Measurements from ENCODE around the gene TUT7. TPM values are rescaled to one million over a fixed set of nuclear protein-coding genes. Genes with fewer than 3 reads are reported as not detected.
"Not testable (repeated sequence)": the region's sequence is repeated elsewhere in the genome, so short reads cannot be mapped to it uniquely, and the experiment has no call there.

Gene TUT7, protein sequence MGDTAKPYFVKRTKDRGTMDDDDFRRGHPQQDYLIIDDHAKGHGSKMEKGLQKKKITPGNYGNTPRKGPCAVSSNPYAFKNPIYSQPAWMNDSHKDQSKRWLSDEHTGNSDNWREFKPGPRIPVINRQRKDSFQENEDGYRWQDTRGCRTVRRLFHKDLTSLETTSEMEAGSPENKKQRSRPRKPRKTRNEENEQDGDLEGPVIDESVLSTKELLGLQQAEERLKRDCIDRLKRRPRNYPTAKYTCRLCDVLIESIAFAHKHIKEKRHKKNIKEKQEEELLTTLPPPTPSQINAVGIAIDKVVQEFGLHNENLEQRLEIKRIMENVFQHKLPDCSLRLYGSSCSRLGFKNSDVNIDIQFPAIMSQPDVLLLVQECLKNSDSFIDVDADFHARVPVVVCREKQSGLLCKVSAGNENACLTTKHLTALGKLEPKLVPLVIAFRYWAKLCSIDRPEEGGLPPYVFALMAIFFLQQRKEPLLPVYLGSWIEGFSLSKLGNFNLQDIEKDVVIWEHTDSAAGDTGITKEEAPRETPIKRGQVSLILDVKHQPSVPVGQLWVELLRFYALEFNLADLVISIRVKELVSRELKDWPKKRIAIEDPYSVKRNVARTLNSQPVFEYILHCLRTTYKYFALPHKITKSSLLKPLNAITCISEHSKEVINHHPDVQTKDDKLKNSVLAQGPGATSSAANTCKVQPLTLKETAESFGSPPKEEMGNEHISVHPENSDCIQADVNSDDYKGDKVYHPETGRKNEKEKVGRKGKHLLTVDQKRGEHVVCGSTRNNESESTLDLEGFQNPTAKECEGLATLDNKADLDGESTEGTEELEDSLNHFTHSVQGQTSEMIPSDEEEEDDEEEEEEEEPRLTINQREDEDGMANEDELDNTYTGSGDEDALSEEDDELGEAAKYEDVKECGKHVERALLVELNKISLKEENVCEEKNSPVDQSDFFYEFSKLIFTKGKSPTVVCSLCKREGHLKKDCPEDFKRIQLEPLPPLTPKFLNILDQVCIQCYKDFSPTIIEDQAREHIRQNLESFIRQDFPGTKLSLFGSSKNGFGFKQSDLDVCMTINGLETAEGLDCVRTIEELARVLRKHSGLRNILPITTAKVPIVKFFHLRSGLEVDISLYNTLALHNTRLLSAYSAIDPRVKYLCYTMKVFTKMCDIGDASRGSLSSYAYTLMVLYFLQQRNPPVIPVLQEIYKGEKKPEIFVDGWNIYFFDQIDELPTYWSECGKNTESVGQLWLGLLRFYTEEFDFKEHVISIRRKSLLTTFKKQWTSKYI (N-terminal part only)
- total RNA-seq = 15.9 TPM
- long read RNA-seq, full-length matches to known transcripts = 2 of 4 reads
- long read RNA-seq, partial matches to known transcripts = 1 of 4 reads
- long read RNA-seq, other reads (novel, unspliced or antisense) = 1 of 4 reads

DNA sequence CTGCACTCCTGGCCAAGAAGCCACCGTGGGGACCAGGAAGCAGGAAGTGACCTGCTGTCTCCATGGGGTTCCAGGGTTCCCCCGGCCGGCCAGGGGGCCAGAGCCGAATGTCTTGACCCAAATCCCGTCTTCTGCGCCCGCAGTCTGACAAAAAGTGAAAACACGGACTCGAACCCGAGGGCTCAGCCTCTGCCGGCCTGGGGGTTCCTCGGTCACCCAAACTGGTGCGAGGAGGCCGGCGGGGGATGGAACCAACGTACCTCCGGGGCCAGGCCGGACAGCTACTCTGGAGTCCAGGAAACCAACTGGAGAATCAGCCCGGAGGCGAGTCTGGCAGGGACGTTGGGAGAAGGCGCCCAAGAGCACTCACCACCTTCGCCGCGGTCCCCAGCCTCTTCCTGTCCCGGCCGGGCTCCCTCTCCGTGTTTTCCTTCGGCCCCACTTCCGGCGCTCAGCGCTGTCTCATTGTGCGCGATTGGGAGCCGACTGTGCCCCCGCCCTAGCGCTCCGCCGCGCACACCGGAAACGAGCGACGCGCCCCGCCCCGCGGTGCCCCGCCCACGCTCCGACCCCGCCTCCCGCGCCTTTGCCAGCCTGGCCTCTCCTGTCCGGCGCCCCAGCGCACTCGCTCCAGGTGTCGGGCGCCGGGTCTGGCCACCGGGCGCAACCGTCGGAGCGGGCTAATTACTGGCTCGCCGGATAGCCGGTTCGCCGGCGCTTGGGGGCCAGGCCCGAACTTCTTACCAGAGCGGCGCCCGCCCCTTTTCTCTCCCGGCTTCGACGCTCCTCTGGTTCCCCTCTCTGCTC, at the start of gene TUT7:
TUT7 (minus strand) TSS at position 400 of the 807 bp plus-strand sequence. CDS start 1,211 bp downstream, outside the sequence.
- peak; percentile 98 for ATAC-seq
- peak; percentile 98 for DNase-seq
- intact Hi-C loops (cut with micrococcal nuclease) = loop anchor here (10.0 kb wide), 1 partner anchor 619 kb away; no protein-coding TSS in a partner anchor

DNA sequence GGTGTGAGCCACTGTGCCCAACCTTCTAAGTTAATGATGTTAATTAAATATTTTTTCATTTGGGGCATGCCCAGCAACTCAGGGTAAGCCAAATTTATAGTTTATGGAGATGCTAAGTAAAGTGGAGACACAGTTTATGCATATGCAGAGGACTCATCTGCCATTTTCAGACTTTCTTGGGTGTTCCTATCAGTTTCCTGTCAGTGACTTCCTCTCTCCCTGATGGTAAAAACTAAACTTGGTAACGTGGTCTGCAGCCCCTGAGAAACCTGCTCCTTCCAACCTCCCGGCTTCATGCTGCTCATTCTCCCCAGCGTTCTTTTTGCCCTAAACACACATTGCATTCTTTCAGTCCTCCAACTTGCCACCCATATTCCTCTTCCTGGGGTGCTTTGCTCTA, 48.4 kb upstream of the TUT7 start:
- intact Hi-C loops (cut with micrococcal nuclease) = no loop called here
- ATAC-seq (no peak), DNase-seq (no peak)

DNA sequence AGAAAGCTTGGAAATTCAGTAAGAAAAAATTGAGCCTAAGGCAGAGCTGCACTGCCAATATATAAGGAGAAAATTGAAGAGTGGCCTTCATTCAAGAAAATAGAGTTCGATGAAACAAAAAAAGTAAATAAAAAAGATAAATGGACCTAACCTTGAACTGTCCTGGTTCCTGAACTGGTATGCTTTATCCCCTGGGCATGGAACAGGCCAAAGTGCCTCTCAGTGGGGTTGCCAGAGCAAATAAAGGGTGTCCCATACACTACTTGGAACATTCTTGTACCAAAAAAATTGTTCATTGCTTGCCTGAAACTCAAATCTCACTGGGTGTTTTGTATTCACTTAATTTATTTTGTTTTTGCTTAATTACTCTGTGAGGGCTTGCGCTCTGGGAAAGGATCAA, 42.2 kb upstream of the TUT7 start:
- intact Hi-C loops (cut with micrococcal nuclease) = no loop called here
- no peak for ATAC-seq
- no peak for DNase-seq

DNA sequence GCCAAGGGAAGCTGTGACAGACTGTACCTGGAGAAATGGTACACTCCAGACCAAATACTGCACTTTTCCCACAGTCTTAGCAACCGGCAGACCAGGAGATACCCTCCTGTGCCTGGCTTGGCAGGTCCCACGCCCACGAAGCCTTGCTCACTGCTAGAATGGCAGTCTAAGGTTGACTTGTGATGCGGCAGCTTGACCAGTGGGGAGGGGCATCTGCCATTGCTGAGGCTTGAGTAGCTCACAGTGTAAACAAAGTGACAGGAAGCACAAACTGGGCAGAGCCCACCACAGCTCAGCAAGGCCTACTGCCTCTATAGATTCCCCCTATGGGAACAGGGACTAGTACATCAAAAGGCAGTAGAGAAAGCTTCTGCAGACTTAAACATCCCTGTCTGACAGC, 36.0 kb upstream of the TUT7 start:
- intact Hi-C loops (cut with micrococcal nuclease); DNase-seq; ATAC-seq: not testable (repeated sequence)

DNA sequence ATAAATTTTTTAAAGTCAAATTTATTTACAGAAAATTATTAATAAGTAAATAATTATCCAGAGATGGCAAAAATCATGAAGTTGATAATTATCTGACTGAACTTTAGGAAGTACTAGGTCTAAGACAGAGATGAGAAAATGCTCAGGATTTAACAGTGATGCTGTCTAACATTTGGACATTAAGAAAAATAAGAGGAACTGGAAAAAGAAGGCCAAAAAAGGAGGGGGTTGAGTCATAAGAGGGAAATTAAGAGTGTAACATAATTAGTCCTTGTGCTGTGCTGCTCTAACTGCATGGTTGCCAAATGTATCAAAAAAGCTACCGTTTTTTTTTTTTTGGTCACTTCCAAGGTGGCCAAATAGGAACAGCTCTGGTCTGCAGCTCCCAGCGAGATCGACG, 35.4 kb upstream of the TUT7 start:
- DNase-seq = no peak
- intact Hi-C loops (cut with micrococcal nuclease) = no loop called here
- no peak for ATAC-seq

DNA sequence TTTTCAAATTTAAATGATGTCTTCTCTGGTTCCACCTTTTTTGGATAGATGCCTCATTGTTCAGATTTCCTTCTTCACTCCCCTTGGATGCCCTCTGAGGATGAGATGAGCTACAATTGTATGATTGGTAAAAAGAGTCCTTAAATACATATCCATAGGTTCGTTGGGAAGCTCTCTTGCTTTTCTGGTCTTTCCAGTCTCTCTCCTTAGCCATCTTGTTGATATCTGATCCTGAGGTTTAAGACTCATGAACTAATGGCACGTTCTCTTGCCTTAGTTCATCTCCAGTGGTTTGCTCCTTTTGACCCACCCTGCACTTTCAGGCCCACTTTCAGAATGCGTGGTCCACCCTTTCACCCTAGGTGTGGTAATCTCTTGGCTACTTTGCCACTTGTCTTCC, 33.2 kb upstream of the TUT7 start:
- no peak for ATAC-seq
- no peak for DNase-seq
- intact Hi-C loops (cut with micrococcal nuclease) = no loop called here

DNA sequence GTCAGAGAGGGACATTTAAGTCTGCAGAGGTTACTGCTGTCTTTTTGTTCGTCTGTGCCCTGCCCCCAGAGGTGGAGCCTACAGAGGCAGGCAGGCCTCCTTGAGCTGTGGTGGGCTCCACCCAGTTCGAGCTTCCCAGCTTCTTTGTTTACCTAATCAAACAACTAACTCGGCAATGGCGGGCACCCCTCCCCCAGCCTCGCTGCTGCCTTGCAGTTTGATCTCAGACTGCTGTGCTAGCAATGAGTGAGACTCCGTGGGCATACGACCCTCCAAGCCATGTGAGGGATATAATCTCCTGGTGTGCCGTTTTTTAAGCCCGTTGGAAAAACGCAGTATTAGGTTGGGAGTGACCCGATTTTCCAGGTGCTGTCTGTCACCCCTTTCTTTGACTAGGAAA, 28.8 kb upstream of the TUT7 start:
- intact Hi-C loops (cut with micrococcal nuclease); ATAC-seq; DNase-seq: not testable (repeated sequence)

DNA sequence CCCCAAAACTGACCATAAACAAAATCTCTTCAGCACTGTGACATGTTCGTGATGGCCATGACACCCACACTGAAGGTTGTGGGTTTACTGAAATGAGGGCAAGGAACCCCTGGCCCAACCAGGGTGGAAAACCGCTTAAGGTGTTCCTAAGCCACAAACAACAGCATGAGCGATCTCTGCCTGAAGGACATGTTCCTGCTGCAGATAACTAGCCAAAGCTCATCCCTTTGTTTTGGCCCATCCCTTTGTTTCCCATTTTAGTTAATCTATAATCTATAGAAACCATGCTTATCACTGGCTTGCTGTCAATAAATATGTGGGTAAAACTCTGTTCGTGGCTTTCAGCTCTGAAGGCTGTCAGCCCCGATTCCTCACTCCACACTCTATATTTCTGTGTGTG, 21.8 kb upstream of the TUT7 start:
- ATAC-seq (no peak), DNase-seq (no peak)
- intact Hi-C loops (cut with micrococcal nuclease) = no loop called here

DNA sequence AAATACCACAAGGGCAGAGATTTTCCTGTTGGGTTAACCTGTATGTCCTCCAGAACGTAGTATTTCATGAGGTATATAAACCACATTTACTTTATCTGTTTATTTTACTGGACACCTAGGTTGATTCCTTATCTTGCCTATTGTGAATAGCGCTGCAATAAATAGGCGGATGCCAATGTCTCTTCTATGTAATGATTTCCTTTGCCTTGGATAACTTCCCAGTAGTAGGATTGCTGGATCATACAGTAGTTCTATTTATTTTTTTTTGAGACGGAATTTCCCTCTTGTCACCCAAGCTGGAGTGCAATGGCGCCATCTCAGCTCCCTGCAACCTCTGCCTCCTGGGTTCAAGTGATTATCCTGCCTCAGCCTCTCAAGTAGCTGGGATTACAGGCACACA, 15.6 kb upstream of the TUT7 start:
- intact Hi-C loops (cut with micrococcal nuclease) = no loop called here
- no peak for DNase-seq
- ATAC-seq = no peak

DNA sequence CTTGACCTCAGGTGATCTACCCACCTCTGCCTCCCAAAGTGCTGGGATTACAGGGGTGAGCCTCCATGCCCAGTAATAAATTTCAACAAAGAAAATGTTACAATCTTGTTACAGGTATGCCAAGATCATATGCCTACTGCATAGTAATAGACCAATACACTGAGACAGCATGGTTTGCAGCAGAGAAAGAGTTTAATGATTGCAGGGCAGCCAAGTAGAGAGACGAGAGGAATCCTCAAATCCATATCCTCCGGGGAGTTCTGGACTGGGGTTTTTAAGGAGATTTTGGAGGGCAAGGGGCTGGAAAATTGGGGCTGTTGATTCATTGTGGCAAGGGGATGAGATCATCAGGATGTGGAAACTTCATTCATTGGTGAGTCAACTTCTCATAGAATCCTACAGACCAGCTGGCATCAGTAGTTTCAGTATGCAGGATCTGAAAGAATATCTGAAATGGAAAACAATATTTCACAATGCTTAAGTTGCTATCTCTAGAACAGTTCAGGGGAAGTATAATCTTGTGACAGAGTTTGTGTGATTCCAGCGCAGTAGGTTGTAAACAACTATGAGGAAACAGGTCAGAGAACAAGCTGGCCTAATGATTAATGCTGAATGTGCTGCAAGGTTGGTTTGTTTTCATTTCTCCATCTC, 14.8 kb upstream of the TUT7 start:
- peak; percentile 18 for ATAC-seq
- DNase-seq = no peak
- intact Hi-C loops (cut with micrococcal nuclease) = no loop called here

DNA sequence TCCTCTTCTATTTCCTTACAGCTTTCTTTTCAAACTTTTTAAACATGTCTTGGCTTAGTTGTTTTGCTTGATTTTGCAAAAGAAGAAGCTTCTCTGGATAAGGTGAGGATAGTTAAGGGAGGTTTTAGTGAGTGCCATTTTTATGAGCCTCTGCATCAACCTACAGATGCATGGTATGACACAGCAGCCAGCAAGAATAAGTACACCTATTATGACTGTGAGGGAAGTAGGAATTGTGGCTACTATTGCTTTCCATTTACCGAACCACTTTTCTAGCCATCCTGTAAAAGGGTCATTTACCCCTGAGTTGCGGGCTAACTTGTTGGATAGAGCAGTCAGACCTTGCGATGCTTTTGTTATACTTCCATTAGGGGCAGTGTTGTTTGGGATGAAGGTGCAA, 7.0 kb upstream of the TUT7 start:
- intact Hi-C loops (cut with micrococcal nuclease) = no loop called here
- DNase-seq (no peak), ATAC-seq (no peak)

DNA sequence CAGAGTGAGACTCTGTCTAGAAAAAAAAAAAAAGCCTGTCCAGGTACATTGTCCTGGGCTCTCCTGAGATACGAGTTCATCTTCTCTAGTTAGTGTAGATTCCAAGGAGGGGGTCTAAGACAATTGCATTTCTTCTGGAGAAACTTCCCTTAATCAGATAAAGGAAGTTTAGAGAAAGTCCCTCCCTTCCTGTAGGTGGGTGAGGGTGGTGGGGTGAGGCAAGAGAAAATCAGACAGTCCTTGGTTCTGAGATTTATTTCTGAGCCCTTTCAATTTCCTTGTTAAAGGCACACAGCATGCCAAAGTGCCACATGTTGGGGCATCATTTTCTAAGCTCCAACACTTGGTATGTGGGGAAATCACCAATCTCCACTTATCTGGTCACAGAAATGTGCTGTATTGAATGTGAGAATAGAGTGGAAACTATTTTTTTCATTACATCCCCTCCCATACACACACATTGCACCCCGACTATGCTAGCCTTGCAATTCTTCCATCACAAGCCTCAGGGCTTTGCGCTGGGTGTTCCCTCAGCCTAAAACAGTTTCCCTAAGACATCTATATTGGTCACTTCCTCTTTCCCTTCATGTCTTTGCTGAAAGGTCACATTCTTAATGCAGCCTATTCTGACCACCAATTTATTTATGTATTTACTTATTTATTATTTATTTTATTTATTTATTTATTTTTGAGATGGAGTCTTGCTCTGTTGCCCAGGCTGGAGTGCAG, 5.1 kb upstream of the TUT7 start:
- intact Hi-C loops (cut with micrococcal nuclease) = loop anchor here (10.0 kb wide), 1 partner anchor 625 kb away; no protein-coding TSS in a partner anchor
- ATAC-seq = peak; percentile 35

DNA sequence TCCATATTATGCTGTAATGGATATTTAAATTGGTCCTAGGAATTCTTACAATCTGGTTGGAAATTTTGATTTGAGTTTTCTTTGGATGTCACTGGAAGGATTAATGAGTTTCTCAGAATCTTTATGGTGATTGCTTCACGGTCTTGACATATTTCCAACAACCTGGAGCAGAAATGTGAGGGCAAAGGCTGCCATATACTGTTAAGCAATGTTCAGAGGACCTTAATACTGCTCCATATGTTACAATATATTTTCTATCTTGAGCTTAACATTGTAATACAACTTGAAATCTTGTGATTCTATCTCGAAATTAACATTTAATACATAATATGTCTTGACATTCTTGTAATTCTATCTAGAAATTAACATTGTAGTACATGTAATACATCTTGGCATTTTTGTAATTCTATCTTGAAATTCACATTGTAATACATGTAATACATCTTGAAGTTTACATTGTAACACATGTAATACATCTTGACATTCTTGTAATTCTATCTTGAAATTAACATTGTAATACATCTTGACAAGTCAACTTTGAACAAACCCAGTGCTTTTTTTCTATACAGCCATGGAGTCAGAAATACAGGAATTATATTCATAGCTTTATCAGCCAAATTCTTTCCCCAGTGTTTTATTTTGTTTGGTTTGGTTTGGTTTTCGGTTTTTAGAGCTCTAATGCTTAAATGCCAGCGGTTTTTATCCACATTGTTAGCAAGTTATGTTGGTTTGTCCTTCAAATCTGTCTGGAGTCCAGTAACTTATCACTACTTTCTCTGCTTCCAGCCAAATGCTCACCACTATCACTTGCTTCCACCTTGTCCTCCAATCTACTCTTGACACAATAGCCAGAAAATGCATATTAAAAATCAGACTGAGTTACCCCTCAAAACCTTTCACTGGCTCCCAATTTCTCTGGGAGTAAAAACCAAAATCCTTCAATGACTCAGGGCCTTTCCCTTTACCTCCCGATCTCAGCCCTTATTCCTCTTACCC, 3.0 kb upstream of the TUT7 start:
- ATAC-seq (no peak), DNase-seq (no peak)
- intact Hi-C loops (cut with micrococcal nuclease) = loop anchor here (10.0 kb wide), 1 partner anchor 622 kb away; no protein-coding TSS in a partner anchor

More for the DNA sequence above, 5.1 kb upstream of the TUT7 start:
- DNase-seq = no peak

DNA sequence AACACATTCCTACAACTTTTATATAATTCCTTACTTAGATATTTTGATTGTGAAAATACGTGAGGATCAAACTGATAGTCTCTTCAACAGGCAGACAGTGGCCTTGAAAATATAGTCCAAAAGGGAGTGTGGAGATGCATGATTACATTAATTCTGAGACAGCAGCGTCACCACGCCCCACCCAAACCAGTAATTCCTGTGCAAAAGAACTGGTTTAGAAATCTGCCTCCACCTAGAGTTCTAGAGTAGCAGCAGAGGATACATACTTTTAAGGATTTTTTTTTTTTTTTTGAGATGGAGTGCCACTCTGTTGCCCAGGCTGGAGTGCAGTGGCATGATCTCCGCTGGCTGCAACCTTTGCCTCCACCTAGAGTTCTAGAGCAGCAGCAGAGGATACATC, 1.6 kb upstream of the TUT7 start:
- intact Hi-C loops (cut with micrococcal nuclease) = loop anchor here (10.0 kb wide), 1 partner anchor 621 kb away; no protein-coding TSS in a partner anchor
- DNase-seq = no peak
- no peak for ATAC-seq

DNA sequence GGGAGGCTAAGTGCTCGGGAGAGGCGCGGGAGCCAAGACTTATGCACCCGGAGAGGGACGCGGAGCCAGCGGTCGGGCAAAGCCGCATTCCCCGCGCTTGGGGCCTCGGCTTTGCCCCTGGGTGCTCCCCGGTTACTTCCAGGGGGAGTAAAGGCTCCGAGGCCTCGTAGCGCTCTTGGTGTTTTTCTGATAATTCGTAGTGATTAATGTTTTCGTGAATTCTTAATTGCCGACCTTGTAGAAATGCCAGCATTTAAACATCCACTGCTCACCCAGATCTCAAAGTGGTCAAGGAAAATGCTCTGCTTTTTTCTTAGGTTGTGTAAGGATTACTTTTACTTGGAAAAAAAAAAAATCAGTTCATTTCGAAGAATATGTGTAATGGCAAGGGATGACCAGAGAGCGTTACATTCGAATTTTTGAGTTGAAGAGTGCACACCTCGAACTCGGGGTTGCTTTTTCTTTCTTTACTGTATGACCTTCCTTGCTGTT, 654 bp upstream of the TUT7 start:
- ATAC-seq (peak; percentile 74), DNase-seq (no peak)
- intact Hi-C loops (cut with micrococcal nuclease) = loop anchor here (10.0 kb wide), 1 partner anchor 620 kb away; no protein-coding TSS in a partner anchor

DNA sequence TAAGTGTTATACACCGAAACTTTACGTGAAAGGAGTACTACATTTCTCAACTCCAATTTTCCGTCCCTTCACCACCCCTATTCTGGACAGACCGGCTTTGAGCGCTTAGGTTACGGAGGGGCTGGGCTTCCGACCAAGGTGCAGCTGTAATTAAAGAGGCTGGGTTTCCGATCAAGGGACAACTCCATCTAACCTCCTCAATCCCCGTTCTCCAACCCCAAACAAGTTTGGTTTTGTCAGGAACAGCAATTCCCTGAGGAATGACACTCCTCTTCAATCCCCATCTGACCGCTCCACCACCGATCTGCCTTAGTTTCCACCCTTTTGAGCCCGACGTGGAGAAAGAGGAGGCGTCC, 577 bp downstream of the TUT7 start:
- intact Hi-C loops (cut with micrococcal nuclease) = loop anchor here (10.0 kb wide), 1 partner anchor 619 kb away; no protein-coding TSS in a partner anchor
- ATAC-seq = peak; percentile 12
- no peak for DNase-seq
